C4-2B (cell line): ENCODE measurements around the gene LACTB.

Source experiments
- H3K27ac ChIP-seq: fragments of 450-650 bp; 2 replicates; pipeline ENCODE4 v1.5.1; 2017
- ZFX ChIP-seq: fragments of 450-650 bp; IDR thresholded peaks from 2 replicates; pipeline ENCODE4 v1.6.1; 2017
- TF ChIP-seq, protein P1 (sequence below): fragments of 450-650 bp; conservative IDR thresholded peaks from 2 replicates; pipeline ENCODE4 v1.5.1; 2017; ENCODE audit warnings: mild to moderate bottlenecking

Gene LACTB

DNA sequence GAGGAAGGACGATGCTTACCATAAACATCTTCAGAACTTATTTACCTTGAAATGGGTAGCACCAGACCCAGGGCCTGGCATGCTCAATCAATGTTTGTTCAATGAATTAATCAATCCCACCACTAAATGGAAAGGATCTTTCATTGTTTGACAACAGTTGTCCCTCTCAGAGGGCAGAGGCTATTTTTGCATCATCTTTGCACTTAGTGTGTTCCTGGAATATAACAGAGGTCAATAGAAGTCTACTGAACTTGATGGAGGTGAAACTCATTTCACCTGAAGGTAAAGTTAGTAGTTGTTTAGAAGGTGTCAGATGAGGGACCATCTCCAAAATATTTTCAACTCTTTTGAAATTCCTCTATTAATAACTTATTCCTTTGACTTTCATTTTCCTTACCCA is 36.9 kb upstream of the LACTB start:
- no peak overlapping the region for H3K27ac ChIP-seq
- TF ChIP-seq, protein P1, sequence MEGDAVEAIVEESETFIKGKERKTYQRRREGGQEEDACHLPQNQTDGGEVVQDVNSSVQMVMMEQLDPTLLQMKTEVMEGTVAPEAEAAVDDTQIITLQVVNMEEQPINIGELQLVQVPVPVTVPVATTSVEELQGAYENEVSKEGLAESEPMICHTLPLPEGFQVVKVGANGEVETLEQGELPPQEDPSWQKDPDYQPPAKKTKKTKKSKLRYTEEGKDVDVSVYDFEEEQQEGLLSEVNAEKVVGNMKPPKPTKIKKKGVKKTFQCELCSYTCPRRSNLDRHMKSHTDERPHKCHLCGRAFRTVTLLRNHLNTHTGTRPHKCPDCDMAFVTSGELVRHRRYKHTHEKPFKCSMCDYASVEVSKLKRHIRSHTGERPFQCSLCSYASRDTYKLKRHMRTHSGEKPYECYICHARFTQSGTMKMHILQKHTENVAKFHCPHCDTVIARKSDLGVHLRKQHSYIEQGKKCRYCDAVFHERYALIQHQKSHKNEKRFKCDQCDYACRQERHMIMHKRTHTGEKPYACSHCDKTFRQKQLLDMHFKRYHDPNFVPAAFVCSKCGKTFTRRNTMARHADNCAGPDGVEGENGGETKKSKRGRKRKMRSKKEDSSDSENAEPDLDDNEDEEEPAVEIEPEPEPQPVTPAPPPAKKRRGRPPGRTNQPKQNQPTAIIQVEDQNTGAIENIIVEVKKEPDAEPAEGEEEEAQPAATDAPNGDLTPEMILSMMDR: no peak
- TF ChIP-seq ZFX: no peak

DNA sequence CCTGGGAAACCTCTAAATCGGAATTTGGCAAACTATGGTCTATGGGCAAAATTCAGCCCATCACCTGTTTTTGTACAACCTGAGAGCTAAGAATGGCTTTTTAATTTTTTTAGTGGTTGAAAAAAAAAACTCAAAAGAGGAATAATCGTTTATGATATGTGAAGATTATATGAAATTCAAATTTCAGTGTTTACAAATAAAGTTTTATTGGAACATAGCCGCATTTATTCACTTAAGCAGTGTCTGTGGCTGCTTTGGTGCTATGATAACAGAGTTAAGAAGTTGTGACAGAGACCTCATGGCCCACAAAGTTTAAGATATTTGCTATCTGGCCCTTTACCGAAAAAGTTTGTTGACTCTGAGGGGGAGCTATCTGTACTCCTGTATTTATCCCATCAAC is 36.4 kb upstream of the LACTB start:
- H3K27ac ChIP-seq: no peak overlapping the region
- TF ChIP-seq ZFX: no peak
- TF ChIP-seq, protein P1: no peak

DNA sequence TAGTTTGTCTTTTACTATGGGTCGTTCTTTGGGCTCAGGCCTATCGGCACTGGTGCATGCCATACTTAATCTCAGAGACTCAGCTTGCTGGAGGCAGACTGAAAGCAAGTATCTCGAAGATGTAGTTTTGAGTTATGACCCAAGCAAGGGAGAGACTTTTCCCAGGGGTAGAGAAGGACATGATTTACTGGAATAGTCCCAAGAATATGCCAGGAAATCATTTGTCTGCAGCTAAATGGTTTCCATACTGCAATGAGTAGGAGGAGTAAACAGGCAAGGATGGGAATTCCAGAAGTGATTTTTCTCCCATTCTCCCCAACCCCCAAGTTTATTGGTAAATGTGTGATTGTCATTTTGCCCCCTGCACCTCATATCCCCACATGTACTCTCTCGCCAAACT is 35.4 kb upstream of the LACTB start:
- TF ChIP-seq ZFX: no peak
- TF ChIP-seq, protein P1: no peak
- H3K27ac ChIP-seq: no peak overlapping the region

DNA sequence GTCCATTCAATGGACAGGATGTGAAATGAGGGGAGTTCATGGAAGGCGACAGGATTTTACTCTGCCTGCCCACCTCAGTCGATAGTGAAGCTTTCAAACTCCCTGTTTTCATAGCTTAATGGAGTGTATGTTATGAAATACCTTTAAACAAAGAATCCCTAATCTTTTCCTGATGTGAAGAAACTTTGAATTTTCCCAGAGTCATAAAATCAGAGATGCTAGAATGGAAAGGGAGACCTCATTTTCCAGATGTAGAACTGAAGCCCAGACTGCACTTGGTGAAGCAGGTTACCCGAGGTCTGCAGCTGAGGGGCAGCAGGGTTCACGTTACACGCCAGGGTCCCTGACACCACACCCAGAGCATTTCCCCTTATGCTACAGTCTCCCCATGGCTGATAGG is 34.7 kb upstream of the LACTB start:
- no peak overlapping the region for H3K27ac ChIP-seq
- TF ChIP-seq, protein P1: no peak
- no peak for TF ChIP-seq ZFX

DNA sequence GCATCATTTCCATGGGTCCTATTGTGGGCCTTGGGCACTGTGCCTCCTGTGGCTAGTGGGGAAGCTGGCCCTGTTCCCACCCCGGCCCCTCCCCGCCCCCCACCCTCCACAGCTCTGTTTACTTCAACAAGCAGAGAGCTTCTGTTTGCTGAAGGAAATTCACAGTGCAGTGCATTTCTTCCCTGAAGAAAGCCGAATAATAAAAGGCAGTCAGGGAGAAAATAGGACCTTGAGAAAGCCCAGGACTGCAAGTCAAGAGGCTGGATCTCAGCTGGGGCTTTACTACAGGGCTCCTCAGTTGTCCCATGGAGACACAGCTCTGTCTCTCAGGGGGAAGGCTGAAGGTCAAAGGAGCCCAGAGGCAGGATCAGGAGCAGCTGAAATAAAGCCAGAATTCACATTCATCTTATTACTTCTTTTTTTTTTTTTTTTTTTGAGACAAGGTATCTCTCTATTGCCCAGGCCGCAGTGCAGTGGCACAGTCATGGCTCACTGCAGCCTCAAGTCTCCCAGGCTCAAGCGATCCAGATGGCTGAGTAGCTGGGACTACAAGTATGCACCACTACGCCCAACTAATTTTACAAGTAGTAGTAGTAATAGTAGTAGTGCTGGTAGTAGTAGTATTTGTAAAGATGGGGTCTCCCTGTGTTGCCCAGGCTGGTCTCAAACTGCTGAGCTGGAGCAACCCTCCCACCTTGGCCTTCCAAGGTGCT is 33.0 kb upstream of the LACTB start:
- TF ChIP-seq, protein P1: no peak
- no peak for TF ChIP-seq ZFX
- H3K27ac ChIP-seq: no peak overlapping the region

DNA sequence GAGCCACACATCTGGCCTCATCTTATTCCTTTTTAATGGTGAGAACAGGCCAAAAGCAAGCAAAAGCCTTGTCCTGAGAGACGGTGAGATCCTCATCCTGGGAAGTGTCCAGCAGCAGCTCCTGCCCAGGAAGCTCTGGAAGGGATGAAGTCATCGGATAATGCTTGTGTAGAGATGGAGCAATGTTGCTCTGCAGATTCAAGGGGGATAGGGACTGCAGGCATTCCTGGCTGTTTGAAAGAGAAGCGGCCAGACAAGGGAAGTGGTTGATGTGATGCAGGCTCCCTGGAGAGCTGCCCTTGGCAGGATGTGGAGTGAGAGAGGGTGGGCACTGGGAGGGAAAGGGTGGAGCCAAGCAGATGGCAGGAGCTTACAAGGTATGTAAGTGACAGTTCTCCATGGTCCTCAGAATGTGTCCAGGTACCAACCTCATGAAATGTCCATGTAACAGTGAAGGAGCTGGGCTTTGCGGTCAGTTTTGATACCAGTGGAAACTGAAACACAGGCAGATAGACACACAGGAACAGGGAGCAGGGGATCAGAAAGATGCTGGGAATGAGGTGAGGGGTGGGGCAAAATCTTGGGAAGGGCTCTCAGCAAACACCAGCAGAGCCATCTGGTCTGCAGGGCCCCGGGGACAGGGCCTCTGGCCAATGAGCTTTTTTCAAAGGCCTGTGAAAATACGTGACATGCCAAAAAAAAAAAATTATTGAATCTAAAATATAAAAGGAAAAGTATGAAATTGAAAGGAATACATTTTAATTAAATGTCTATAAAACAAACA is 32.2 kb upstream of the LACTB start:
- no peak overlapping the region for H3K27ac ChIP-seq
- TF ChIP-seq ZFX: no peak
- TF ChIP-seq, protein P1: no peak

DNA sequence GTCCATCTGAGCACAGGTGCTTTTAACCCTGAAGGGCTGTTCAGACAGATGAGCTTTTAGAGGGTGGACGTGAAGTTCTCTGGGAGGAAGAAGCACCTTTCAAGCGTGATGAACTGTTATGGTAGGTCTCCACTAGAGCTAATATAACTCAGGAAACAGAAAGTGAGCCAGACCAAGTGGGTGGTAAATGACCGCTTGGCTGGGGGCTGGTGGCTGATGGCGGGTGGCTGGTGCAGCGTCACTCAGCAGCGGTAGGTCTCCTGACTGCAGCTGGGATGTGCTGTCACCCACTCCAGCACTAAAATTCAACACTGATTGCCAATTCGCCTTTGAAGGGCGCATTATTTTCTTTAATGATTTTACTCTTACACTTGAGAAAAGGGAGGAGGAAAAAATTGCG is 31.2 kb upstream of the LACTB start:
- TF ChIP-seq, protein P1: no peak
- no peak for TF ChIP-seq ZFX
- no peak overlapping the region for H3K27ac ChIP-seq
